Activated T-helper 17 cell treated with anti-CD3 and anti-CD28 coated beads, Interleukin-2, amount 50 U/mL, for 72 hours (primary cell): Measurements from ENCODE around the gene SHANK2. TPM values are rescaled to one million over a fixed set of nuclear protein-coding genes. Genes with fewer than 3 reads are reported as not detected.

ENCODE experiments used
- ATAC-seq: fragments of 150-1000 bp; cut with Tn5 transposase; replicated peaks from 2 replicates; pipeline ENCODE4 v1.10.0; 2021; ENCODE audit warnings: mild to moderate bottlenecking, moderate library complexity
- H3K27ac Mint-ChIP-seq: one replicate; pipeline ENCODE4 v1.8.0; 2022; ENCODE audit warnings: mixed read lengths
- H3K27me3 Mint-ChIP-seq: one replicate; pipeline ENCODE4 v1.8.0; 2022; ENCODE audit warnings: mixed read lengths
- H3K36me3 Mint-ChIP-seq: one replicate; pipeline ENCODE4 v1.8.0; 2022; ENCODE audit warnings: low read depth, mild to moderate bottlenecking, mixed read lengths
- H3K4me1 Mint-ChIP-seq: one replicate; pipeline ENCODE4 v1.8.0; 2022; ENCODE audit warnings: mixed read lengths
- H3K4me3 Mint-ChIP-seq: one replicate; pipeline ENCODE4 v1.8.0; 2022; ENCODE audit warnings: mild to moderate bottlenecking, mixed read lengths
- H3K9me3 Mint-ChIP-seq: one replicate; pipeline ENCODE4 v1.8.0; 2022; ENCODE audit warnings: mixed read lengths
- total RNA-seq, 2 donors: library from RNA; stranded (reverse); gene quantifications; one replicate each; pipeline ENCODE4 v1.2.3, GENCODE V29; 2022

The SHANK2 gene
- total RNA-seq, 2 donors from 2014 or later, result not detected

GRCh38 chr11:71209656-71210055, 42.7 kb downstream of the SHANK2 start:
- no peaks in the 10 kb centered on the region for H3K9me3 Mint-ChIP-seq
- no peak overlapping the region for H3K27ac Mint-ChIP-seq
- H3K4me1 Mint-ChIP-seq, result no peaks in the 10 kb centered on the region
- H3K27me3 Mint-ChIP-seq, result peaks cover 12% of the 10 kb centered on the region
- ATAC-seq, result no peak
- H3K36me3 Mint-ChIP-seq, result no peaks in the 10 kb centered on the region
- no peak overlapping the region for H3K4me3 Mint-ChIP-seq

DNA sequence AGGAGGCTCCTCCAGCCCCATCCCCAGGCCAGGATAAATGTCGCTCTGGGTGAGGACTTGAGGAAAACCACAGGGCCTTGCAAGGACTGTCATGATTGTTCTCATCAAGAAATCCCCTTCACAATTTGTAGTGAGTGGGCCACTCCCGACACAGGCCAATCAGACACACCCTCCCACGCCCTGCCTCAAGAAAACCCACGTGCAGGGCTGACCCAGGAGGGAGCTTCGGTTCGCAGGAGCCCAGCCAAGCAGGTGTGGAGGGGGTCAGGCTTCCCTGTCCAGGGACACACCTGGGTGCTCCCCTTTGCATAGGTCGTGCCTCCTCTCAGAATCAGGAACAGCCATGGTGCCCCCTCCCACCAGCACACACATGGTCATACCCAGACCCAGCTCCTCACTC, 43.2 kb downstream of the SHANK2 start:
- no peak for ATAC-seq
- H3K9me3 Mint-ChIP-seq, result no peaks in the 10 kb centered on the region
- peaks cover 11% of the 10 kb centered on the region for H3K27me3 Mint-ChIP-seq
- H3K4me1 Mint-ChIP-seq, result no peaks in the 10 kb centered on the region
- no peak overlapping the region for H3K27ac Mint-ChIP-seq
- H3K36me3 Mint-ChIP-seq, result no peaks in the 10 kb centered on the region
- no peak overlapping the region for H3K4me3 Mint-ChIP-seq

- H3K27ac Mint-ChIP-seq, result no peak overlapping the region
- no peaks in the 10 kb centered on the region for H3K36me3 Mint-ChIP-seq
- H3K4me1 Mint-ChIP-seq, result no peaks in the 10 kb centered on the region
- peaks cover 4% of the 10 kb centered on the region for H3K27me3 Mint-ChIP-seq
- H3K4me3 Mint-ChIP-seq, result no peak overlapping the region
- no peak for ATAC-seq
- H3K9me3 Mint-ChIP-seq, result no peaks in the 10 kb centered on the region
Measured at GRCh38 chr11:71208011-71208774, 44.2 kb downstream of the SHANK2 start.

DNA sequence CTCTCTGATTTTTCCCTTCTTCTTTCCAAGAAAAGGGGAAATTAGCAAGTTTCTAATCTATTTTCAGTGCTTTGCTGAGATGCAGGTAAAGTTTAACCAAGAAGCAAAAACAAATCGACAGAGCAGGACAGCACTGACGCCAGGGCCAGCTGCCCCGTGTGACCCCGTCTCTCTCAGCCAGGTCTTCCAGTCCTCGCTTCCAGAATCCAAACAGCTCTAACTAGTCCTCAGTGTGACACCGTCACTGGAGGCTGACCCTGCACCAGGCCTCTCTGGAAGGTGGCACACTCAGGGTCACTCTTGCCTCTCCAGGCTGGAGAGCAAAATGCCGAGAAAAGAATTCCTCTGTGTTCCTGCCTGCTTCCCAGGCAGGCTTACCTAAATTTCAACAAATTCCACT, 44.8 kb downstream of the SHANK2 start:
- Mint-ChIP-seq H3K9me3 (no peaks in the 10 kb centered on the region), H3K4me3 (no peak overlapping the region), H3K4me1 (no peaks in the 10 kb centered on the region), H3K27me3 (peaks cover 4% of the 10 kb centered on the region), H3K36me3 (no peaks in the 10 kb centered on the region), H3K27ac (no peak overlapping the region)
- ATAC-seq, result no peak

- Mint-ChIP-seq H3K27me3 (no peaks in the 10 kb centered on the region), H3K4me1 (no peaks in the 10 kb centered on the region), H3K9me3 (no peaks in the 10 kb centered on the region), H3K36me3 (no peaks in the 10 kb centered on the region), H3K4me3 (no peak overlapping the region), H3K27ac (no peak overlapping the region)
- no peak for ATAC-seq
Measured at GRCh38 chr11:71206186-71206585, 46.2 kb downstream of the SHANK2 start.

DNA sequence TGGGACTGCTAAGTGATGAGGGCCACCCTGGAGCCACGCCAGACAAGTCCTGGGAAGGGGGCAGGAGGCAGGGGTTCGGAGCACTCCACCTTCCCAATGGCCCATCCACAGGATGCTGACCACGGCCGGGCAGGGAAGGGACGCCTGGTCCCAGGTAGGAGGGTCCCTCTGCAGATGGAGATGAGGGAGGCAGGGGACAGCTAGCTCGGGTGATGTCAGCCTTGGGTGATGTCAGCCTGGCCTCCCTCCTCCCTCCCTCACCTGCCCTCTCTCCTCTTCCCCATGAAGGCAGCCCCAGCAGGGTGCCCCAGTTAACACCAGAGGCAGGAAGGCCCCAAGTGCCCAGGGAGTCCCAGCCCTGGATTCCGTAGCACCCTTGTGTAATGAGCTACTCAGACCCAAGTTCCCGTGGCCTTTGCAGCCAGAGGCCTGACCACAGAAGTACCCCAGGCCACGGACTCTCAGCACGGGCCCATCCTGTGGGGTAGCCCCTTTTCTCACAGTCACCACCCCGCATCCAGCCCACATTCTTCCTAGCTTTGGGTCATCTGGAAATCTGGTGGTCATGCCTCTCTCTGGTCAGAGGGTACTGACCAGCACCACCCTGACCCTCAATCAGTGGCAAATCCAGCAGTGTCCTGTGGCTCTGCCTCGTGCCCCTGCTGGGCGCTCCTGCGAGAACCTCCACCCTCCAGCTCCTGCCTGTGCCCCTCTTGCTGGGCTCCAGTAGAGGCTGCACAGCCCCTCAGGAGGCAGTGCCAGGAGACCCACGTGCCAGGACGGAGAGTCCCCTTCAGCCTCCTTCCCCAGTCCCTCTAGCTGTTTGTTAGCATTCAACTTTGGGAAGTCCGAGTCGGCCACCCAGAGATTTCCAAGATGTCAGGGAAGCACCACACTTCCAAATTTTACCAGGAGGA, 47.4 kb downstream of the SHANK2 start:
- Mint-ChIP-seq H3K36me3 (no peaks in the 10 kb centered on the region), H3K27me3 (no peaks in the 10 kb centered on the region), H3K4me3 (no peak overlapping the region), H3K27ac (no peak overlapping the region), H3K4me1 (no peaks in the 10 kb centered on the region), H3K9me3 (no peaks in the 10 kb centered on the region)
- no peak for ATAC-seq

DNA sequence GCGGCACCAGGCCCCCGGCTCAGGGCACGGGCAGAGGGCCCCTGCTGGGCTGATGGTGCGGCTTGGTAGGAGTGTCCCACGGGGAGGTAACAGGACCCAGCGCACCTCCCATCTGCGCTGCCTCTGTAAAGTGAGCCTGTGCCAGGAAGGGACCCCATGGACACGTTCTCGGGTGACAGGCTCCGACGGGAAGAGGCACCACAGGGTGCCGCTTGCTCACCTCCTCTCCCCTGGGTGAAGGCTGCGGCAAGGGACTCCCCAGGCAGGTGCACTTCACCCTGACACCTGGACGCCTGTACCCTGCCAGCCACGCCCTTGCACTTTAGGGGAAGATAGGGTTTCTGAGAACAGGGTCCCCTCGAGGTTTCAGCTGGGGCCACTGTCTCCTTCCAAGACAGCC, 48.1 kb downstream of the SHANK2 start:
- no peaks in the 10 kb centered on the region for H3K36me3 Mint-ChIP-seq
- H3K27me3 Mint-ChIP-seq, result no peaks in the 10 kb centered on the region
- H3K4me3 Mint-ChIP-seq, result no peak overlapping the region
- no peak for ATAC-seq
- no peaks in the 10 kb centered on the region for H3K9me3 Mint-ChIP-seq
- H3K4me1 Mint-ChIP-seq, result no peaks in the 10 kb centered on the region
- no peak overlapping the region for H3K27ac Mint-ChIP-seq

DNA sequence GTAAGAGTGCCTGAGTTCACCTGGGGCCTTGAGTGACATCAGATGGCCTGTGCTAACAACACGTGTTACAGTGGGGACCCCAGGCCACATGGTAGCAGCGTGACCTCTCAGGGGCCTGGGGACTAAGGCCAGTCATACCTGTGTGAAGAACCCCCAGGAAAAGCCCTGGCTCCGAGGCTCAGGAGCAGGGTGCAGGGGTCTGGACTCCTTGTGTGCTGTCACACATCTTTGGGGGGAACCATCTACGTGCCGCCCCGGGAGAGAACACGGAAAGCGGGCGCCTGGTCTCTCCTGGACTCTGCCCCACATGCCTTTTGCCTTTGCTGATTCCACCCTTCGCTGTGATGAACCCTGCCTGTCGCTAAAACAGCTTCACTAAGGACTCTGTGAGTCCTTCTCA, 48.7 kb downstream of the SHANK2 start:
- no peak overlapping the region for H3K4me3 Mint-ChIP-seq
- H3K27me3 Mint-ChIP-seq, result no peaks in the 10 kb centered on the region
- H3K4me1 Mint-ChIP-seq, result no peaks in the 10 kb centered on the region
- ATAC-seq, result no peak
- H3K9me3 Mint-ChIP-seq, result no peaks in the 10 kb centered on the region
- no peaks in the 10 kb centered on the region for H3K36me3 Mint-ChIP-seq
- H3K27ac Mint-ChIP-seq, result no peak overlapping the region

GRCh38 chr11:71202966-71203365, 49.4 kb downstream of the SHANK2 start:
- no peaks in the 10 kb centered on the region for H3K36me3 Mint-ChIP-seq
- H3K9me3 Mint-ChIP-seq, result no peaks in the 10 kb centered on the region
- no peaks in the 10 kb centered on the region for H3K27me3 Mint-ChIP-seq
- no peak overlapping the region for H3K27ac Mint-ChIP-seq
- no peak for ATAC-seq
- H3K4me1 Mint-ChIP-seq, result no peaks in the 10 kb centered on the region
- H3K4me3 Mint-ChIP-seq, result no peak overlapping the region

DNA sequence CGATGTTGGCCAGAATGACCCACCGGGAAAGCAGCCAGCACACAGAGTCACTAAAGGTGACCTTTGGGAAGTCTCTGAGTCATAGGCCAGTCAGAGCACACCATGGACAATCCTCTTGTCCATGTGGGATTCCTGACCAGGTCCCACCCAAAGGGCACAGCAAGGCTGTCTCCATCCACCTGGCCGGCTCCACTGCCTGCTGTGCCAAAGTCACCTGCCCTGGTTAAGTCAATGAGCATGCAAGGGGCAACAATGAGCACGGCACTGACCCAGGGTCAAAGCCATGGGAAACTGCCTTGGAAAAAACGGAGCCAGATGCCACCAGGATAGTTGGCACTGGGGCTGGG, 49.8 kb downstream of the SHANK2 start:
- no peaks in the 10 kb centered on the region for H3K4me1 Mint-ChIP-seq
- H3K9me3 Mint-ChIP-seq, result no peaks in the 10 kb centered on the region
- ATAC-seq, result no peak

More for the DNA sequence above, 49.8 kb downstream of the SHANK2 start:
- Mint-ChIP-seq H3K4me3 (no peak overlapping the region), H3K27ac (no peak overlapping the region), H3K27me3 (no peaks in the 10 kb centered on the region), H3K36me3 (no peaks in the 10 kb centered on the region)

Other genes with a start within 250 kb of the SHANK2 start
- 10 to 100 TPM; 38.8 to 67.1 TPM for gene DHCR7, start 195.8 kb upstream of the SHANK2 start, total RNA-seq
- 100 to 1,000 TPM; 108 to 152 TPM for gene NADSYN1, start 200.6 kb upstream of the SHANK2 start, total RNA-seq